ENCODE measurements around the gene UBE2QL1.

Gene UBE2QL1

GRCh38 chr5:6455571-6456200, 7.0 kb downstream of the UBE2QL1 start:
- no peak for DNase-seq (ENCODE audit: low read depth)

GRCh38 chr5:6456766-6457370, 8.2 kb downstream of the UBE2QL1 start:
- no peak for DNase-seq (ENCODE audit: low read depth)

GRCh38 chr5:6457592-6457991, 8.9 kb downstream of the UBE2QL1 start:
- no peak for DNase-seq (ENCODE audit: low read depth)

- DNase-seq (ENCODE audit: low read depth): no peak
Measured at GRCh38 chr5:6458833-6459232, 10.2 kb downstream of the UBE2QL1 start.

- no peak for DNase-seq (ENCODE audit: low read depth)
Measured at GRCh38 chr5:6459896-6460295, 11.2 kb downstream of the UBE2QL1 start.

GRCh38 chr5:6461006-6461405, 12.3 kb downstream of the UBE2QL1 start:
- DNase-seq (ENCODE audit: low read depth): no peak

GRCh38 chr5:6461793-6462650, 13.4 kb downstream of the UBE2QL1 start:
- no peak for DNase-seq (ENCODE audit: low read depth)

- no peak for DNase-seq (ENCODE audit: low read depth)
Measured at GRCh38 chr5:6462671-6463070, 14.0 kb downstream of the UBE2QL1 start.

- no peak for DNase-seq (ENCODE audit: low read depth)
Measured at GRCh38 chr5:6464441-6464840, 15.8 kb downstream of the UBE2QL1 start.

- DNase-seq (ENCODE audit: low read depth): no peak
Measured at GRCh38 chr5:6465831-6466790, 17.5 kb downstream of the UBE2QL1 start.

- DNase-seq (ENCODE audit: low read depth): no peak
Measured at GRCh38 chr5:6466975-6467567, 18.4 kb downstream of the UBE2QL1 start.

- DNase-seq (ENCODE audit: low read depth): no peak
Measured at GRCh38 chr5:6467591-6467990, 18.9 kb downstream of the UBE2QL1 start.

- DNase-seq (ENCODE audit: low read depth): no peak
Measured at GRCh38 chr5:6468104-6468503, 19.4 kb downstream of the UBE2QL1 start.

- no peak for DNase-seq (ENCODE audit: low read depth)
Measured at GRCh38 chr5:6468870-6469269, 20.2 kb downstream of the UBE2QL1 start.

GRCh38 chr5:6469836-6470235, 21.2 kb downstream of the UBE2QL1 start:
- no peak for DNase-seq (ENCODE audit: low read depth)

GRCh38 chr5:6470672-6471071, 22.0 kb downstream of the UBE2QL1 start:
- DNase-seq (ENCODE audit: low read depth): no peak

- no peak for DNase-seq (ENCODE audit: low read depth)
Measured at GRCh38 chr5:6471252-6471651, 22.6 kb downstream of the UBE2QL1 start.

GRCh38 chr5:6472792-6473191, 24.1 kb downstream of the UBE2QL1 start:
- no peak for DNase-seq (ENCODE audit: low read depth)

- DNase-seq (ENCODE audit: low read depth): no peak
Measured at GRCh38 chr5:6473284-6473683, 24.6 kb downstream of the UBE2QL1 start.

- no peak for DNase-seq (ENCODE audit: low read depth)
Measured at GRCh38 chr5:6475626-6476312, 27.1 kb downstream of the UBE2QL1 start.

- DNase-seq (ENCODE audit: low read depth): no peak
Measured at GRCh38 chr5:6476313-6476661, 27.6 kb downstream of the UBE2QL1 start.
